HepG2 (cell line): ENCODE measurements around the gene DNAAF1.

Source experiments
- CBX5 ChIP-seq: sonication (generic); formaldehyde crosslinking; IDR thresholded peaks from 2 replicates; pipeline ENCODE4 v1.4.0; 2020; ENCODE audit warnings: missing genetic modification reagents, borderline replicate concordance
- CREB3 ChIP-seq: sonication (generic); formaldehyde crosslinking; IDR thresholded peaks from 2 replicates; pipeline ENCODE4 v1.5.0; 2020; ENCODE audit warnings: missing genetic modification reagents
- CTCF ChIP-seq: sonication (generic); formaldehyde crosslinking; IDR thresholded peaks from 2 replicates; pipeline ENCODE4 v1.5.0; 2020; ENCODE audit warnings: mild to moderate bottlenecking, missing genetic modification reagents, moderate library complexity
- DNMT1 ChIP-seq: sonication (generic); formaldehyde crosslinking; IDR thresholded peaks from 2 replicates; pipeline ENCODE4 v1.5.1; 2020; ENCODE audit warnings: mild to moderate bottlenecking, missing genetic modification reagents
- NFIC ChIP-seq: IDR thresholded peaks from 2 replicates; pipeline ENCODE4 v1.6.1; 2012; ENCODE audit warnings: mild to moderate bottlenecking, low read length, inconsistent platforms
- RAD21 ChIP-seq: fragments of 450-650 bp; formaldehyde crosslinking; IDR thresholded peaks from 2 replicates; pipeline ENCODE4 v1.5.0; 2020; ENCODE audit warnings: mild to moderate bottlenecking
- RXRA ChIP-seq: sonication (generic); formaldehyde crosslinking; IDR thresholded peaks from 2 replicates; pipeline ENCODE4 v1.5.1; 2020; ENCODE audit warnings: missing genetic modification reagents
- SAP130 ChIP-seq: IDR thresholded peaks from 2 replicates; pipeline ENCODE4 v1.6.1; 2016; ENCODE audit warnings: low read depth
- TAF1 ChIP-seq: sonication (generic); formaldehyde crosslinking; IDR thresholded peaks from 2 replicates; pipeline ENCODE4 v1.4.0; 2020; ENCODE audit warnings: missing genetic modification reagents
- UBTF ChIP-seq: sonication (generic); formaldehyde crosslinking; IDR thresholded peaks from 2 replicates; pipeline ENCODE4 v1.4.0; 2020; ENCODE audit warnings: mild to moderate bottlenecking, missing genetic modification reagents
- ZNF329 ChIP-seq: sonication (generic); formaldehyde crosslinking; IDR thresholded peaks from 2 replicates; pipeline ENCODE4 v1.9.0; 2021; ENCODE audit warnings: low read depth, mild to moderate bottlenecking, missing genetic modification reagents
- ZNF333 ChIP-seq: sonication (generic); formaldehyde crosslinking; IDR thresholded peaks from 2 replicates; pipeline ENCODE4 v1.4.0; 2020; ENCODE audit warnings: mild to moderate bottlenecking, missing genetic modification reagents, borderline replicate concordance

- no peak for TF ChIP-seq ZNF333 (CRISPR knock-in tag)
- TF ChIP-seq RXRA (CRISPR knock-in tag) = no peak
- TF ChIP-seq RAD21 (CRISPR knock-in tag) = no peak
- no peak for TF ChIP-seq CTCF
- TF ChIP-seq SAP130 (CRISPR knock-in tag) = no peak
- no peak for TF ChIP-seq CBX5 (CRISPR knock-in tag)
- no peak for TF ChIP-seq DNMT1 (CRISPR knock-in tag)
- no peak for TF ChIP-seq UBTF (CRISPR knock-in tag)
- TF ChIP-seq ZNF329 (CRISPR knock-in tag) = no peak
- no peak for TF ChIP-seq TAF1
- TF ChIP-seq NFIC = no peak
- no peak for TF ChIP-seq CREB3
These were observed 2.0 kb upstream of the DNAAF1 start for GRCh38 chr16:84143081-84143480.
